ENCODE results near the gene PRKAR2A. TPM values are rescaled to one million over a fixed set of nuclear protein-coding genes. Genes with fewer than 3 reads are reported as not detected.
"Not testable (repeated sequence)": the region's sequence is repeated elsewhere in the genome, so short reads cannot be mapped to it uniquely, and the experiment has no call there.

Gene PRKAR2A
- total RNA-seq, 1 donor, result 47.4 TPM

DNA sequence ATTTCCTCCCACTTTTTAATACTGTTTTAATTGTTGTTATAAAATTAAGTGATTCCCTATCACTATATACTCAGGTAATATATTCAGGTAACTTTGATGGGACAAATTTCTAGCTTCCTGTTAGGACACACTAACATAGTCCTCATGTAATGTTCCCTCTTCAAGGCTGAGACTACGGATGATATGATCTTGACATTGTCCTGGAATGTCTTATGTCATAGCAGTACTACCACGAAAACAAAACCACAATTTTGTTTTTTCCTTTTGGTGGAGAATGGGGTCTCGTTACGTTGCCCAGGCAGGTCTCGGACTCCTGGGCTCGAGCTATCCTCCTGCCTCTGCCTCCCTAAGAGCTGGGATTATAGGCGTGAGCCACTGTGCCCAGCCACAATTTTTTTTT lies 103.9 kb downstream of the PRKAR2A start:
- H3K27ac ChIP-seq (ENCODE audit: low read depth, low read length), result no peak overlapping the region
- no peaks in the 10 kb centered on the region for H3K9me3 ChIP-seq (ENCODE audit: low read depth, low read length)
- no peak overlapping the region for H3K4me3 ChIP-seq (ENCODE audit: insufficient read depth, low read length)
- no peak for TF ChIP-seq CTCF (IDR thresholded peaks at IDR 0.05; ENCODE audit: extremely low read depth, low read depth, low read length)
- DNase-seq (ENCODE audit: insufficient read length, low spot score, missing footprints), result no peak
- H3K4me1 ChIP-seq (ENCODE audit: insufficient read depth, low read length), result peaks cover 9% of the 10 kb centered on the region
- peaks cover 20% of the 10 kb centered on the region for H3K36me3 ChIP-seq (ENCODE audit: insufficient read depth, low read length)
- H3K79me2 ChIP-seq (ENCODE audit: insufficient read depth, low read length), result no peaks in the 10 kb centered on the region
- H3K27me3 ChIP-seq (ENCODE audit: insufficient read depth, low read length), result no peaks in the 10 kb centered on the region
- H4K20me1 ChIP-seq (ENCODE audit: insufficient read depth, low read length), result no peaks in the 10 kb centered on the region
- no peak overlapping the region for H2AFZ ChIP-seq (ENCODE audit: low read length)
- no peak overlapping the region for H3K4me2 ChIP-seq (ENCODE audit: insufficient read depth, low read length)

GRCh38 chr3:48741226-48741625 lies 106.4 kb downstream of the PRKAR2A start:
- not testable (repeated sequence) for H3K79me2 ChIP-seq (ENCODE audit: insufficient read depth, low read length); H4K20me1 ChIP-seq (ENCODE audit: insufficient read depth, low read length); DNase-seq (ENCODE audit: insufficient read length, low spot score, missing footprints); H3K27me3 ChIP-seq (ENCODE audit: insufficient read depth, low read length); H3K36me3 ChIP-seq (ENCODE audit: insufficient read depth, low read length); H2AFZ ChIP-seq (ENCODE audit: low read length); H3K4me1 ChIP-seq (ENCODE audit: insufficient read depth, low read length); H3K4me3 ChIP-seq (ENCODE audit: insufficient read depth, low read length); H3K9me3 ChIP-seq (ENCODE audit: low read depth, low read length); H3K4me2 ChIP-seq (ENCODE audit: insufficient read depth, low read length); H3K27ac ChIP-seq (ENCODE audit: low read depth, low read length)

GRCh38 chr3:48739955-48740823 lies 107.5 kb downstream of the PRKAR2A start:
- no peaks in the 10 kb centered on the region for H3K27me3 ChIP-seq (ENCODE audit: insufficient read depth, low read length)
- TF ChIP-seq CTCF (IDR thresholded peaks at IDR 0.05; ENCODE audit: extremely low read depth, low read depth, low read length), result peak; percentile 88
- no peaks in the 10 kb centered on the region for H3K9me3 ChIP-seq (ENCODE audit: low read depth, low read length)
- peak overlapping the region; percentile 49 for H3K4me3 ChIP-seq (ENCODE audit: insufficient read depth, low read length)
- peak; percentile 99 for DNase-seq (ENCODE audit: insufficient read length, low spot score, missing footprints)
- peaks cover under 1% of the 10 kb centered on the region for H3K36me3 ChIP-seq (ENCODE audit: insufficient read depth, low read length)
- H4K20me1 ChIP-seq (ENCODE audit: insufficient read depth, low read length), result no peaks in the 10 kb centered on the region
- H3K4me2 ChIP-seq (ENCODE audit: insufficient read depth, low read length), result peak overlapping the region; percentile 78
- H3K4me1 ChIP-seq (ENCODE audit: insufficient read depth, low read length), result peaks cover 9% of the 10 kb centered on the region
- no peaks in the 10 kb centered on the region for H3K79me2 ChIP-seq (ENCODE audit: insufficient read depth, low read length)
- H2AFZ ChIP-seq (ENCODE audit: low read length), result peak overlapping the region; percentile 78
- H3K27ac ChIP-seq (ENCODE audit: low read depth, low read length), result no peak overlapping the region

DNA sequence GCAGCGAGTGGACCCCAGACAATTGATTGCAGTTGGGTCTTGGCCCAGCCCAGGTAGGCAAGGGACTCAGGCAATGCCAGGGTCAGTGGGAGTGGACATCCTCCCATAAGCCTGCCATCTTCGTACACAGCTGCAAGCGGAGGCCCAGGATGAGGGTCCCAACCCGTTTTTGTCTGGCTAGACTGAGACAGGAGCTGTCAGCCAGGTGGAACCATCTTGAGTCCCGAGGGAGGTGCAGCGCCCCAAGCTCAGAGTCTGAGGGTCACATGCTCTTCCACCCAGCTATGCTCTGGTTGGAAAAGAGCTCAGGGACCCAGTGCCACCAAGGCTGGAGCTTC lies 108.1 kb downstream of the PRKAR2A start:
- H3K4me2 ChIP-seq (ENCODE audit: insufficient read depth, low read length), result peak overlapping the region; percentile 78

More for the DNA sequence above, 108.1 kb downstream of the PRKAR2A start:
- Histone ChIP-seq H3K79me2 (ENCODE audit: insufficient read depth, low read length) (no peaks in the 10 kb centered on the region), H3K4me1 (ENCODE audit: insufficient read depth, low read length) (peaks cover 9% of the 10 kb centered on the region), H3K27ac (ENCODE audit: low read depth, low read length) (no peak overlapping the region), H2AFZ (ENCODE audit: low read length) (peak overlapping the region; percentile 78), H3K27me3 (ENCODE audit: insufficient read depth, low read length) (no peaks in the 10 kb centered on the region), H3K9me3 (ENCODE audit: low read depth, low read length) (no peaks in the 10 kb centered on the region), H4K20me1 (ENCODE audit: insufficient read depth, low read length) (no peaks in the 10 kb centered on the region), H3K4me3 (ENCODE audit: insufficient read depth, low read length) (peak overlapping the region; percentile 49), H3K36me3 (ENCODE audit: insufficient read depth, low read length) (no peaks in the 10 kb centered on the region)
- DNase-seq (ENCODE audit: insufficient read length, low spot score, missing footprints), result peak; percentile 25
- no peak for TF ChIP-seq CTCF (IDR thresholded peaks at IDR 0.05; ENCODE audit: extremely low read depth, low read depth, low read length)

All from osteoblast (primary cell).